Esophagus muscularis mucosa (tissue), 4 donors: Measurements from ENCODE around the gene CPSF3.

Source experiments
- EP300 ChIP-seq: sonication (generic); formaldehyde crosslinking; IDR thresholded peaks from one replicate; pipeline ENCODE4 v1.6.1; 2017; ENCODE audit warnings: antibody characterized with exemption
- POLR2A ChIP-seq: fragments of 450-650 bp; IDR thresholded peaks from one replicate; pipeline ENCODE4 v1.6.1; 2017; ENCODE audit warnings: antibody characterized with exemption, moderate library complexity, mild to moderate bottlenecking, low read depth
- TF ChIP-seq, protein P1 (sequence below), 3 experiments: fragments of 200-600 bp in 2 of 3; fragments of 450-650 bp in 1 of 3; sonication (generic) in 2 of 3; IDR thresholded peaks; one replicate each; pipeline ENCODE4 v1.5.1; 2017 to 2019; ENCODE audit warnings: antibody characterized with exemption in 3 of 3, mild to moderate bottlenecking in 2 of 3, moderate library complexity in 1 of 3

DNA sequence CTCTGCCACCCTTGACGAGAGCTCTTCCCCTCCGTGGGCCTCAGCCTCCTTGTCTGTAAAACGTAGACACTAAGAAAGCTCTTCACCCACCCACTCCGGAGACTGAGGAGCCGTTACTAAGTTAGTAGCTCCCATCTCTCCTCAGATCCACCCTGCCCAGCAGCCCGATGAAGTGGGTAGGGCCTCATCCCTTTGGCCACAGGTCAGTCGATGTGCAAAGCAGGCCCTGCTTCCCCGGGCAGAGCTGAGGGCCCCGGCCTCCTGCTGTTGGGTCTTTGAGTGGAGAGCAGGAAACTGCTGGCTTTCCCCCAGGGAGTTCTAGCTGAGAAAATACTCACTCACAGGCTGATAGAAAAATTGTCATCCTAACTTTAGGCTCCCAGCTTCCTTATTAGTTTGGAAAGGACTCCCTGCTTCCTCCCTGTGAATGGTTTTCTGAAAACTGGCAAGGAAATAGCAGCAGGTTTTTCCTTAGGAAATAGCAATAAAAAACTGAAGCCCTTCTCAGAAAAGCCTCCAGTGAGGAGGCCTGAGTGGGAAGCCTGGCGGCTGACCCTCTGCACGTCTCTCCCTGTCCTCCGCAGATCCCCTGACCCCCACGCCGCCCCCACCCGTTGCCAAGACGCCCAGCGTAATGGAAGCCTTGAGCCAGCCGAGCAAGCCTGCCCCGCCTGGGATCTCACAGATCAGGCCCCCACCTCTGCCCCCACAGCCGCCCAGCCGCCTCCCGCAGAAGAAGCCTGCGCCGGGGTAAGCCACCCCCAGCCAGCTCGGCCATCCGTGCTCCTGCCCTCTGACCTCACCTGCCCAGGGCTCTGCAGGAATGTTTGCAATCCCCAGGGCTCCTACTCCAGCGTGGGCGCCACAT, 30.3 kb upstream of the CPSF3 start:
- TF ChIP-seq POLR2A, result no peak
- TF ChIP-seq, protein P1, sequence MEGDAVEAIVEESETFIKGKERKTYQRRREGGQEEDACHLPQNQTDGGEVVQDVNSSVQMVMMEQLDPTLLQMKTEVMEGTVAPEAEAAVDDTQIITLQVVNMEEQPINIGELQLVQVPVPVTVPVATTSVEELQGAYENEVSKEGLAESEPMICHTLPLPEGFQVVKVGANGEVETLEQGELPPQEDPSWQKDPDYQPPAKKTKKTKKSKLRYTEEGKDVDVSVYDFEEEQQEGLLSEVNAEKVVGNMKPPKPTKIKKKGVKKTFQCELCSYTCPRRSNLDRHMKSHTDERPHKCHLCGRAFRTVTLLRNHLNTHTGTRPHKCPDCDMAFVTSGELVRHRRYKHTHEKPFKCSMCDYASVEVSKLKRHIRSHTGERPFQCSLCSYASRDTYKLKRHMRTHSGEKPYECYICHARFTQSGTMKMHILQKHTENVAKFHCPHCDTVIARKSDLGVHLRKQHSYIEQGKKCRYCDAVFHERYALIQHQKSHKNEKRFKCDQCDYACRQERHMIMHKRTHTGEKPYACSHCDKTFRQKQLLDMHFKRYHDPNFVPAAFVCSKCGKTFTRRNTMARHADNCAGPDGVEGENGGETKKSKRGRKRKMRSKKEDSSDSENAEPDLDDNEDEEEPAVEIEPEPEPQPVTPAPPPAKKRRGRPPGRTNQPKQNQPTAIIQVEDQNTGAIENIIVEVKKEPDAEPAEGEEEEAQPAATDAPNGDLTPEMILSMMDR (IDR thresholded peaks at IDR 0.05), result no peak
- TF ChIP-seq EP300, result no peak
